PC-9 (cell line): ENCODE data around the gene NAT14. TPM values are rescaled to one million over a fixed set of nuclear protein-coding genes. Genes with fewer than 3 reads are reported as not detected.

Experiments
- BruUV-seq: library from RNA; stranded (reverse); fragments of 400-500 nt; replicated peaks from 2 replicates; lab custom pipeline; 2021; lab: Mats Ljungman, UMichigan
- CTCF ChIA-PET: fragments of 300-600 bp; sonication (Branson Sonifier 250); formaldehyde crosslinking; loops from one replicate; lab custom pipeline; 2022; ENCODE audit warnings: antibody characterized with exemption; lab: Charles Lee
- POLR2A ChIA-PET: fragments of 300-600 bp; sonication (Branson Sonifier 250); formaldehyde crosslinking; loops from one replicate; lab custom pipeline; 2022; ENCODE audit warnings: antibody characterized with exemption; ENCODE audit not compliant: unreplicated experiment; lab: Charles Lee
- DNase-seq, 2 experiments: peaks; one replicate each; pipeline versions ENCODE4 v3.0.0 to v3.0.0-alpha.2; 2015 to 2022; ENCODE audit warnings: mixed read lengths in 1 of 2
- H2AFZ ChIP-seq: fragments of 200-600 bp; sonication (generic); 2 replicates; pipeline ENCODE4 v1.8.1; 2017; ENCODE audit warnings: antibody characterized with exemption
- H3F3A ChIP-seq: fragments of 200-600 bp; sonication (generic); 2 replicates; pipeline ENCODE4 v1.8.1; 2017; ENCODE audit warnings: antibody characterized with exemption, mild to moderate bottlenecking, low read depth; ENCODE audit not compliant: insufficient read depth
- H3K27ac ChIP-seq: fragments of 200-600 bp; sonication (generic); 2 replicates; pipeline ENCODE4 v1.6.1; 2016; ENCODE audit warnings: mixed run types
- H3K27me3 ChIP-seq: fragments of 200-600 bp; sonication (generic); 2 replicates; pipeline ENCODE4 v1.6.1; 2016; ENCODE audit warnings: low read depth, mixed run types; ENCODE audit not compliant: insufficient read depth
- H3K36me3 ChIP-seq: fragments of 200-600 bp; sonication (generic); 2 replicates; pipeline ENCODE4 v1.6.1; 2016; ENCODE audit warnings: low read depth, mixed run types
- H3K4me1 ChIP-seq: fragments of 200-600 bp; sonication (generic); replicated peaks from 2 replicates; pipeline ENCODE4 v1.6.1; 2016; ENCODE audit warnings: mixed run types; ENCODE audit not compliant: insufficient read depth
- H3K4me2 ChIP-seq: fragments of 200-600 bp; sonication (generic); 2 replicates; pipeline ENCODE4 v1.6.1; 2017; ENCODE audit warnings: mixed run types
- H3K4me3 ChIP-seq: fragments of 200-600 bp; sonication (generic); 2 replicates; pipeline ENCODE4 v1.6.1; 2016; ENCODE audit warnings: mixed run types
- H3K79me2 ChIP-seq: fragments of 200-600 bp; sonication (generic); 2 replicates; pipeline ENCODE4 v1.6.1; 2017; ENCODE audit warnings: low read depth, mixed run types
- H3K9me2 ChIP-seq: fragments of 200-600 bp; sonication (generic); 2 replicates; pipeline ENCODE4 v1.8.1; 2017; ENCODE audit warnings: mild to moderate bottlenecking; ENCODE audit not compliant: insufficient read depth
- H3K9me3 ChIP-seq: fragments of 200-600 bp; sonication (generic); 2 replicates; pipeline ENCODE4 v1.8.1; 2016; ENCODE audit warnings: low read depth; ENCODE audit not compliant: insufficient read depth
- H4K20me1 ChIP-seq: fragments of 200-600 bp; sonication (generic); 2 replicates; pipeline ENCODE4 v1.8.1; 2017; ENCODE audit not compliant: insufficient read depth
- EZH2 ChIP-seq: fragments of 200-600 bp; sonication (generic); IDR thresholded peaks from 2 replicates; pipeline ENCODE4 v1.8.0; 2017; ENCODE audit warnings: antibody characterized with exemption, low read depth
- intact Hi-C: fragments of 100-400 bp; cut with micrococcal nuclease; formaldehyde crosslinking; loops from one replicate; pipeline ENCODE4 v1.10.0; 2022; ENCODE audit not compliant: unreplicated experiment
- total RNA-seq: library from RNA; stranded (reverse); gene quantifications from 2 replicates; pipeline ENCODE4 v1.2.3, GENCODE V29; 2021
- TF ChIP-seq, protein P1 (sequence below): fragments of 200-600 bp; sonication (generic); conservative IDR thresholded peaks from 2 replicates; pipeline ENCODE4 v1.6.1; 2017; ENCODE audit warnings: mixed run types, antibody characterized with exemption, mild to moderate bottlenecking, moderate library complexity

NAT14 gene
- total RNA-seq, 1 experiment from 2014 or later: 61.6 TPM

- no peaks in the 10 kb centered on the region for H3K9me2 ChIP-seq
- H3K4me3 ChIP-seq: peak overlapping the region; percentile 60; the same call in 1 of the 2 replicates
- H3K4me2 ChIP-seq: peak overlapping the region; percentile 96
- peak; percentile 83 to 97 for DNase-seq
- CTCF ChIA-PET: interaction anchor here (0.5 kb wide), 1 partner anchor 66 kb away, joined by 3 read pairs; no protein-coding TSS in a partner anchor
- intact Hi-C loops: loop anchor here (1.0 to 2.0 kb wide), 6 partner anchors 32 to 114 kb away; partner anchors contain the start of genes FIZ1 and ZNF784
- POLR2A ChIA-PET: interaction anchor here (0.5 kb wide), 1 partner anchor 30 kb away, joined by 8 read pairs; no protein-coding TSS in a partner anchor
- peaks cover 17% of the 10 kb centered on the region for H3F3A ChIP-seq
- H3K79me2 ChIP-seq: no peaks in the 10 kb centered on the region
- H3K27me3 ChIP-seq: peaks cover 17% of the 10 kb centered on the region
- H3K27ac ChIP-seq: no peak overlapping the region
- H3K4me1 ChIP-seq: no peaks in the 10 kb centered on the region
- H3K9me3 ChIP-seq: no peaks in the 10 kb centered on the region
- TSS peak; percentile 45 for BruUV-seq
- no peak for TF ChIP-seq EZH2
- TF ChIP-seq, protein P1, sequence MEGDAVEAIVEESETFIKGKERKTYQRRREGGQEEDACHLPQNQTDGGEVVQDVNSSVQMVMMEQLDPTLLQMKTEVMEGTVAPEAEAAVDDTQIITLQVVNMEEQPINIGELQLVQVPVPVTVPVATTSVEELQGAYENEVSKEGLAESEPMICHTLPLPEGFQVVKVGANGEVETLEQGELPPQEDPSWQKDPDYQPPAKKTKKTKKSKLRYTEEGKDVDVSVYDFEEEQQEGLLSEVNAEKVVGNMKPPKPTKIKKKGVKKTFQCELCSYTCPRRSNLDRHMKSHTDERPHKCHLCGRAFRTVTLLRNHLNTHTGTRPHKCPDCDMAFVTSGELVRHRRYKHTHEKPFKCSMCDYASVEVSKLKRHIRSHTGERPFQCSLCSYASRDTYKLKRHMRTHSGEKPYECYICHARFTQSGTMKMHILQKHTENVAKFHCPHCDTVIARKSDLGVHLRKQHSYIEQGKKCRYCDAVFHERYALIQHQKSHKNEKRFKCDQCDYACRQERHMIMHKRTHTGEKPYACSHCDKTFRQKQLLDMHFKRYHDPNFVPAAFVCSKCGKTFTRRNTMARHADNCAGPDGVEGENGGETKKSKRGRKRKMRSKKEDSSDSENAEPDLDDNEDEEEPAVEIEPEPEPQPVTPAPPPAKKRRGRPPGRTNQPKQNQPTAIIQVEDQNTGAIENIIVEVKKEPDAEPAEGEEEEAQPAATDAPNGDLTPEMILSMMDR: peak; percentile 94
- H2AFZ ChIP-seq: peak overlapping the region; percentile 85
- no peaks in the 10 kb centered on the region for H3K36me3 ChIP-seq
- H4K20me1 ChIP-seq: no peaks in the 10 kb centered on the region
Measured at GRCh38 chr19:55516878-55517620, 32.1 kb downstream of the NAT14 start.

- no peaks in the 10 kb centered on the region for H4K20me1 ChIP-seq
- DNase-seq: peak in 1 of 2 experiments; percentile 84
- POLR2A ChIA-PET: interaction anchor here (0.6 kb wide), 3 partner anchors 66 to 449 kb away, joined by 3 to 8 read pairs (median 4); partner anchors contain the start of gene ZNF784
Measured at GRCh38 chr19:55519451-55520311, 34.7 kb downstream of the NAT14 start.

More at GRCh38 chr19:55519451-55520311, 34.7 kb downstream of the NAT14 start:
- H3K27ac ChIP-seq: no peak overlapping the region
- H3K9me2 ChIP-seq: no peaks in the 10 kb centered on the region
- BruUV-seq: TSS peak; percentile 19
- H3F3A ChIP-seq: peaks cover 17% of the 10 kb centered on the region
- no peaks in the 10 kb centered on the region for H3K9me3 ChIP-seq
- no peak for TF ChIP-seq EZH2
- TF ChIP-seq, protein P1: no peak
- no peaks in the 10 kb centered on the region for H3K36me3 ChIP-seq
- no peaks in the 10 kb centered on the region for H3K79me2 ChIP-seq
- H3K4me2 ChIP-seq: no peak overlapping the region
- H3K4me1 ChIP-seq: no peaks in the 10 kb centered on the region
- intact Hi-C loops: no loop called here
- no peak overlapping the region for H2AFZ ChIP-seq
- peaks cover 3% of the 10 kb centered on the region; the same call in 1 of the 2 replicates for H3K27me3 ChIP-seq
- CTCF ChIA-PET: interaction anchor here (0.6 kb wide), 2 partner anchors 12 to 146 kb away, joined by 3 to 15 read pairs; no protein-coding TSS in a partner anchor
- H3K4me3 ChIP-seq: no peak overlapping the region
